Mucosa of descending colon (tissue), 3 donors: ENCODE measurements around the gene SMIM29. TPM values are rescaled to one million over a fixed set of nuclear protein-coding genes. Genes with fewer than 3 reads are reported as not detected.
"Not testable (repeated sequence)": the region's sequence is repeated elsewhere in the genome, so short reads cannot be mapped to it uniquely, and the experiment has no call there.

Experiments
- ATAC-seq: fragments of 200-7000 bp; cut with Tn5 transposase; one replicate; pipeline ENCODE4 v1.9.1; 2020; ENCODE audit warnings: mild to moderate bottlenecking, moderate library complexity
- DNase-seq, 3 donors: peaks; one replicate each; pipeline ENCODE4 v3.0.0-alpha.2; 2020
- H3K36me3 ChIP-seq: fragments of 200-600 bp; one replicate; pipeline ENCODE4 v1.8.0; 2021; ENCODE audit warnings: low read depth, mild to moderate bottlenecking
- H3K4me1 ChIP-seq: fragments of 200-600 bp; one replicate; pipeline ENCODE4 v1.8.0; 2021; ENCODE audit warnings: low read depth, mild to moderate bottlenecking
- H3K4me3 ChIP-seq: fragments of 200-600 bp; one replicate; pipeline ENCODE4 v1.8.0; 2021; ENCODE audit warnings: mild to moderate bottlenecking
- H3K9me3 ChIP-seq: fragments of 200-600 bp; one replicate; pipeline ENCODE4 v1.8.0; 2021; ENCODE audit warnings: mild to moderate bottlenecking
- CTCF ChIP-seq: fragments of 200-600 bp; IDR thresholded peaks from one replicate; pipeline ENCODE4 v1.8.0; 2022; ENCODE audit warnings: antibody characterized with exemption, mild to moderate bottlenecking
- intact Hi-C, 2 donors: fragments of 100-400 bp; cut with DNase I in 1 of 2; cut with micrococcal nuclease in 1 of 2; formaldehyde crosslinking; loops; one replicate each; pipeline versions ENCODE4 v1.11.0 to v1.11.1; 2022; cut with DNase I, micrococcal nuclease
- total RNA-seq, 3 donors: library from RNA; stranded (reverse); fragmentation: NEBNext Ultra II Directional in 2 of 3; extraction: Animal tissue kit (Norgen Biotek cat#: 25700) in 2 of 3; gene quantifications; one replicate each; pipeline versions ENCODE4 v1.2.1 to v1.2.4, GENCODE V29; 2021 to 2023
- donor health status: DM: no; HTN: no; CAD: no; lungs with moderate emphysema.
- donor health status: DM: no; HTN: no; CAD: no.
- donor health status: DM: no; HTN: yes; CAD: no.

Gene SMIM29
- total RNA-seq, 3 donors from 2014 or later = 6.5 to 15.1 (median 11.2) TPM

- DNase-seq (no peak), ATAC-seq (no peak)
- no peaks in the 10 kb centered on the region for H3K36me3 ChIP-seq
- H3K4me1 ChIP-seq = no peaks in the 10 kb centered on the region
- no peak for TF ChIP-seq CTCF
- no peaks in the 10 kb centered on the region for H3K9me3 ChIP-seq
- H3K4me3 ChIP-seq = no peak overlapping the region
- intact Hi-C loops = no loop called here
Observed at GRCh38 chr6:34260576-34261267, 11.9 kb upstream of the SMIM29 start.

- Histone ChIP-seq H3K4me1 (no peaks in the 10 kb centered on the region), H3K9me3 (no peaks in the 10 kb centered on the region), H3K4me3 (no peak overlapping the region), H3K36me3 (no peaks in the 10 kb centered on the region)
- no peak for TF ChIP-seq CTCF
- intact Hi-C loops = no loop called here
- DNase-seq (no peak), ATAC-seq (no peak)
Observed at GRCh38 chr6:34259529-34260069, 10.8 kb upstream of the SMIM29 start.

GRCh38 chr6:34252395-34252794 is 3.6 kb upstream of the SMIM29 start:
- H3K36me3 ChIP-seq, ATAC-seq, intact Hi-C loops, H3K4me1 ChIP-seq, H3K9me3 ChIP-seq, DNase-seq, H3K4me3 ChIP-seq: not testable (repeated sequence)

GRCh38 chr6:34249469-34250261 is 859 bp upstream of the SMIM29 start:
- intact Hi-C loops = loop anchor here (10.0 kb wide), 1 partner anchor 165 kb away; no protein-coding TSS in a partner anchor
- no peaks in the 10 kb centered on the region for H3K9me3 ChIP-seq
- no peak for DNase-seq
- H3K4me1 ChIP-seq = peaks cover 7% of the 10 kb centered on the region
- H3K4me3 ChIP-seq = peak overlapping the region; percentile 35
- TF ChIP-seq CTCF = no peak
- ATAC-seq = peak; percentile 42
- no peaks in the 10 kb centered on the region for H3K36me3 ChIP-seq

- intact Hi-C loops = loop anchor here (10.0 kb wide), 1 partner anchor 167 kb away; no protein-coding TSS in a partner anchor
- no peaks in the 10 kb centered on the region for H3K9me3 ChIP-seq
- ATAC-seq (peak; percentile 60), DNase-seq (peak; percentile 70 to 88 (median 77))
- no peak for TF ChIP-seq CTCF
- peak overlapping the region; percentile 35 for H3K4me3 ChIP-seq
- no peaks in the 10 kb centered on the region for H3K36me3 ChIP-seq
- peaks cover 12% of the 10 kb centered on the region for H3K4me1 ChIP-seq
Observed at GRCh38 chr6:34248198-34248726, 544 bp downstream of the SMIM29 start.
